ENCODE measurements around the gene ALG8. TPM values are rescaled to one million over a fixed set of nuclear protein-coding genes. Genes with fewer than 3 reads are reported as not detected.
A peak's percentile ranks its signal among the peaks of the same experiment; 100 is the strongest.

Gene ALG8
- total RNA-seq, 1 donor from 2014 or later: 18.4 TPM

- no peaks in the 10 kb centered on the region for H3K36me3 ChIP-seq (ENCODE audit: control insufficient read depth, insufficient read depth, low read length)
- FAIRE-seq (no peak), DNase-seq (ENCODE audit: low read depth) (no peak)
- peak overlapping the region; percentile 62 for H3K4me3 ChIP-seq (ENCODE audit: low read depth, low read length)
- no peaks in the 10 kb centered on the region for H3K27me3 ChIP-seq (ENCODE audit: control insufficient read depth, insufficient read depth, low read length)
- TF ChIP-seq, protein P1, sequence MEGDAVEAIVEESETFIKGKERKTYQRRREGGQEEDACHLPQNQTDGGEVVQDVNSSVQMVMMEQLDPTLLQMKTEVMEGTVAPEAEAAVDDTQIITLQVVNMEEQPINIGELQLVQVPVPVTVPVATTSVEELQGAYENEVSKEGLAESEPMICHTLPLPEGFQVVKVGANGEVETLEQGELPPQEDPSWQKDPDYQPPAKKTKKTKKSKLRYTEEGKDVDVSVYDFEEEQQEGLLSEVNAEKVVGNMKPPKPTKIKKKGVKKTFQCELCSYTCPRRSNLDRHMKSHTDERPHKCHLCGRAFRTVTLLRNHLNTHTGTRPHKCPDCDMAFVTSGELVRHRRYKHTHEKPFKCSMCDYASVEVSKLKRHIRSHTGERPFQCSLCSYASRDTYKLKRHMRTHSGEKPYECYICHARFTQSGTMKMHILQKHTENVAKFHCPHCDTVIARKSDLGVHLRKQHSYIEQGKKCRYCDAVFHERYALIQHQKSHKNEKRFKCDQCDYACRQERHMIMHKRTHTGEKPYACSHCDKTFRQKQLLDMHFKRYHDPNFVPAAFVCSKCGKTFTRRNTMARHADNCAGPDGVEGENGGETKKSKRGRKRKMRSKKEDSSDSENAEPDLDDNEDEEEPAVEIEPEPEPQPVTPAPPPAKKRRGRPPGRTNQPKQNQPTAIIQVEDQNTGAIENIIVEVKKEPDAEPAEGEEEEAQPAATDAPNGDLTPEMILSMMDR (IDR thresholded peaks at IDR 0.05; ENCODE audit: insufficient read depth, low read length, severe bottlenecking): no peak
These were observed 1.1 kb upstream of the ALG8 start for GRCh38 chr11:78140392-78141077.

GRCh38 chr11:78138694-78139421, 568 bp downstream of the ALG8 start:
- Histone ChIP-seq H3K36me3 (ENCODE audit: control insufficient read depth, insufficient read depth, low read length) (no peaks in the 10 kb centered on the region), H3K4me3 (ENCODE audit: low read depth, low read length) (peak overlapping the region; percentile 62), H3K27me3 (ENCODE audit: control insufficient read depth, insufficient read depth, low read length) (no peaks in the 10 kb centered on the region)
- FAIRE-seq: no peak
- DNase-seq (ENCODE audit: low read depth): peak; percentile 63
- TF ChIP-seq, protein P1 (IDR thresholded peaks at IDR 0.05; ENCODE audit: insufficient read depth, low read length, severe bottlenecking): no peak

DNA sequence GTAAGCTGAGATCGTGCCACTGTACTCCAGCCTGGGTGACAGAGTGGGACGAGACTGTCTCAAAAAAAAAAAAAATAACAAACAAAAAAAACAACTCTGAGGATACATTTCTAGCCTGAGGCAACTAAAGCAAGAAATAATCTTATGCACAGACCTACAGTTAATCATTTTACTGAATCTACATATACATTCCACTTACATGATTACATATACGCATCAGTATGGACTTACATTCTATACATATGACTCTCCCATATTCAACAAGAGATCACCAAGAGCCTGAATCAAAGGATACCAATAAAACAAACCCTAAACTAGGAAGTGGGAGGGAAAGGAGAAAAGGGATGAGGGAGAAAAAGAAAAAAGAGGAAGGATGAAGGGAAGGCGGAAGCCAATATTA, 1.1 kb downstream of the ALG8 start:
- Histone ChIP-seq H3K27me3 (ENCODE audit: control insufficient read depth, insufficient read depth, low read length) (no peaks in the 10 kb centered on the region), H3K36me3 (ENCODE audit: control insufficient read depth, insufficient read depth, low read length) (no peaks in the 10 kb centered on the region), H3K4me3 (ENCODE audit: low read depth, low read length) (no peak overlapping the region)
- FAIRE-seq: no peak
- peak; percentile 12 for DNase-seq (ENCODE audit: low read depth)
- TF ChIP-seq, protein P1 (IDR thresholded peaks at IDR 0.05; ENCODE audit: insufficient read depth, low read length, severe bottlenecking): no peak

DNA sequence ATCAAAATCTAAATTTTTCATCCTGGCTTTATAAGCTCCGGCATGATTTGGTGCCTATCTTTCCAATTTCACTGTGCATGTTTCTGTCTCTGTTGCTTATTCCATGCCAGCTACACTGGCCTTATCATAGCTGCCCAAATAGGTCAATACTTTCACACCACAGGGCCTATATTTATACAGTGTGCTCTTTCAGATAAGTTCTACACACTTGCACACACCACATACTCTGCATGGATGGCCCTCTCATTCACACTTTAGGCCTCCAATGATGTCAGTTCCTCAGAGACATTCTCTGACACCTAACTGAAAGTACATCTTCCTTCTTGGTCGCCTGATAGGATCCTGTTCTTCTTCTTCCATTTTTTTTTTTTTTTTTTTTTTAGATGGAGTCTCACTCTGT, 7.0 kb downstream of the ALG8 start:
- DNase-seq (ENCODE audit: low read depth) (no peak), FAIRE-seq (no peak)
- Histone ChIP-seq H3K4me3 (ENCODE audit: low read depth, low read length) (no peak overlapping the region), H3K27me3 (ENCODE audit: control insufficient read depth, insufficient read depth, low read length) (no peaks in the 10 kb centered on the region), H3K36me3 (ENCODE audit: control insufficient read depth, insufficient read depth, low read length) (no peaks in the 10 kb centered on the region)
- TF ChIP-seq, protein P1 (IDR thresholded peaks at IDR 0.05; ENCODE audit: insufficient read depth, low read length, severe bottlenecking): no peak

GRCh38 chr11:78131956-78132355, 7.5 kb downstream of the ALG8 start:
- peak; percentile 11 for DNase-seq (ENCODE audit: low read depth)

More at GRCh38 chr11:78131956-78132355, 7.5 kb downstream of the ALG8 start:
- Histone ChIP-seq H3K4me3 (ENCODE audit: low read depth, low read length) (no peak overlapping the region), H3K27me3 (ENCODE audit: control insufficient read depth, insufficient read depth, low read length) (no peaks in the 10 kb centered on the region), H3K36me3 (ENCODE audit: control insufficient read depth, insufficient read depth, low read length) (no peaks in the 10 kb centered on the region)
- TF ChIP-seq, protein P1 (IDR thresholded peaks at IDR 0.05; ENCODE audit: insufficient read depth, low read length, severe bottlenecking): no peak
- no peak for FAIRE-seq
